ENCODE data around the gene KCTD1.

The KCTD1 gene

DNA sequence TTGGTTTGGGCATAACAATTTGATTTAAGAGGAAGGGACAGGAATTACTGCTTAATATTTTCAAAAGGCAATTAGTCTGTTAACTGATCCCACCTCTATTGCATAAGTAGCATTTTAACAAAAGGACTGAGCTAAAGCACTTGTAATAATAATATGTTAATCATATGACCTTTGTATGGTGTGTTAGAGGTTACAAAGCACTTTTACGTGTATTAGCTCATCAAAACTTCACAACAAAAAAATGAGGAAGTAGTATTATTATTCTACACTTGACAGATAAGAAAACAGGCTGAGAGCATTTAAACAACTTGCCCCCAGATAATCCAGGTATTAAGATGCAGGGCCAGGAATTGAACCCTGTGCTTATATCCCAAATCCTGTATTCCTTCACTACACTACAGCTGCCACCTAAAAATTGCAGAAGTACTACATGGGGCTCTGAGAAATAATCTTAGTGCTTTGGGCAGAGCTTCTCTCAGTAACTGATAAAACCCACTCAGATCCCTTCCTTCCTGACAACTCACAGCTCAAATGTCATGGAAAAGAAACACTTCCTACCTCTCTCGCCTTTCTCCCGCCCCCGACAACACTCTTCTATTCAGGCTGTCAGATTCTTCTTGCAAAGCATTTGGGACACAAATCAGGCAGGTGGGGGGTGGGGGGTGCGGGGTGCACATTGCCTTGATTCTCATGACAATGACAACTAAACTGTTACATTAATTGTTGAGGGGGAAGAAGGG, 20.7 kb upstream of the KCTD1 start:
- no peak for TF ChIP-seq ZFX (IDR thresholded peaks at IDR 0.05)
- TF ChIP-seq, protein P1, sequence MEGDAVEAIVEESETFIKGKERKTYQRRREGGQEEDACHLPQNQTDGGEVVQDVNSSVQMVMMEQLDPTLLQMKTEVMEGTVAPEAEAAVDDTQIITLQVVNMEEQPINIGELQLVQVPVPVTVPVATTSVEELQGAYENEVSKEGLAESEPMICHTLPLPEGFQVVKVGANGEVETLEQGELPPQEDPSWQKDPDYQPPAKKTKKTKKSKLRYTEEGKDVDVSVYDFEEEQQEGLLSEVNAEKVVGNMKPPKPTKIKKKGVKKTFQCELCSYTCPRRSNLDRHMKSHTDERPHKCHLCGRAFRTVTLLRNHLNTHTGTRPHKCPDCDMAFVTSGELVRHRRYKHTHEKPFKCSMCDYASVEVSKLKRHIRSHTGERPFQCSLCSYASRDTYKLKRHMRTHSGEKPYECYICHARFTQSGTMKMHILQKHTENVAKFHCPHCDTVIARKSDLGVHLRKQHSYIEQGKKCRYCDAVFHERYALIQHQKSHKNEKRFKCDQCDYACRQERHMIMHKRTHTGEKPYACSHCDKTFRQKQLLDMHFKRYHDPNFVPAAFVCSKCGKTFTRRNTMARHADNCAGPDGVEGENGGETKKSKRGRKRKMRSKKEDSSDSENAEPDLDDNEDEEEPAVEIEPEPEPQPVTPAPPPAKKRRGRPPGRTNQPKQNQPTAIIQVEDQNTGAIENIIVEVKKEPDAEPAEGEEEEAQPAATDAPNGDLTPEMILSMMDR (conservative IDR thresholded peaks at IDR 0.05), result no peak
- H3K27ac ChIP-seq, result no peak overlapping the region

GRCh38 chr18:26568513-26568912, 20.2 kb upstream of the KCTD1 start:
- H3K27ac ChIP-seq, result no peak overlapping the region
- TF ChIP-seq, protein P1 (conservative IDR thresholded peaks at IDR 0.05), result no peak
- no peak for TF ChIP-seq ZFX (IDR thresholded peaks at IDR 0.05)

DNA sequence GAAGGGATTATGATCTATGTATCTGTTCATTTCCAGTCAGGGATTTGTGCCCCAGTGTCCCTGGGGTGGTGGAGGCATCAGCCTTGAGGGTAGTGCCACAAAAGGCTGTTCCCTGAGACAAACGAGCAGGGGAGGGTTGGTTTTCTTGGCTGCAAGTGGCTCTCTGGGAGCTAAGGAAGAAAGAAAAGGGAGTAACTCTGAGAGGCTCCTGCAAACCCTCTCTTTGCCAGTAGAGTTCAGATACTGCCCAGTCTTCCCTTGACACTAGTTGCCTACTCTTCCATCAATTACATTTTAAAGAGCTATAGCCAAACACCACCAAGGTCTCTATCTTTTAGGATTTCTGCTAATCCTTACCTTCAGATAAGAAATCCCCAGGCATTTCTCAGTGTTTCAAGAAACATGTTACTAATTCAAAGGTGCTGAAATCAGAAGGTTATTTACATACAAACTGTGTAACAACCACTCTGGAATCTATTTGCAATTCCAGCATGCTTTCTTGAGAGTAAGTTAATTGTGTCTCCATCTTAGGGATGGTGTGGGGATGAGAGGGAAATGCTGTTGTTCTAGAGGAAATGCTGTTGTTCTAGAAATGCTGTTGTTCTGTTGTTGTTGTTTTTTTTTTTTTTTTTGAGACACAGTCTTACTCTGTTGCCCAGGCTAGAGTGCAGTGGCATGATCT, 18.7 kb upstream of the KCTD1 start:
- H3K27ac ChIP-seq, result no peak overlapping the region
- TF ChIP-seq ZFX (IDR thresholded peaks at IDR 0.05), result no peak
- TF ChIP-seq, protein P1 (conservative IDR thresholded peaks at IDR 0.05), result no peak

- H3K27ac ChIP-seq, result no peak overlapping the region
- TF ChIP-seq, protein P1 (conservative IDR thresholded peaks at IDR 0.05), result no peak
- no peak for TF ChIP-seq ZFX (IDR thresholded peaks at IDR 0.05)
Observed at GRCh38 chr18:26565514-26565913, 17.2 kb upstream of the KCTD1 start.

DNA sequence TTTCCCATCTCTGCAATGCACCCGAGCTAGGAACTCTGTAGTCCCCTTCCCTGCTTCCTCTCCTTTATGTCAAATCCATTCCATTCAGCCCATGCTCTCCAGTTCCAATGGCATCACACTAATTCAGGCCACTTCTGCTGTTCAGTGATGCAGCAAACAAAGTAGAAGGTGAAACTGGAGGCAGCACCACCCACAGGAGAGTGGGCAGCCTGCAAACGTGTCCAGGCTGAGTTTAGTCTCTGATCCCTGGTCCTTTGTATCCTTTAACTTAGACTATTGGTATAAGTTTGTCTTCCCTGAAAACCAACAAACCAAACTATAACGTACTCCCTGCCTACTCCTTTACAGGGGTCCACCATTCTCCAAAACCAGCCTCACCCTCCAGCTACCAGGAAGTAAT, 14.7 kb upstream of the KCTD1 start:
- no peak overlapping the region for H3K27ac ChIP-seq
- no peak for TF ChIP-seq ZFX (IDR thresholded peaks at IDR 0.05)
- TF ChIP-seq, protein P1 (conservative IDR thresholded peaks at IDR 0.05), result no peak

DNA sequence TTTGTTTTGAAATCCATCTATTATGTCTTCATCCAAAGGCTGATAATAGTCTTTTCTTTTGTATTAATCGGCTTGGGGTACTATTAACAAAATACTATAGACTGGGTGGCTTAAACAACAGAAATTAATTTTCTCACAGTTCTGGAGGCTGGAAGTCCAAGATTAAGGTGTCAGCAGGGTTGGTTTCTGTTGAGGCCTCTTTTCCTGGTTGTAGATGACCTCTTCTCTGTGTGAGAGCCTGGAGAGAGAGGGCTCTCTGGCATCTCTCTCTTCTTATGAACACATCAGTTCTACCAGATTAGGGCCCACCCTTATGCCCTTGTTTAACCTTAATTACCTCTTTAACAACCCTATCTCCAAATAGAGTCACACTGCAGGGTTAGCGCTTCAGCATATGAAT, 14.2 kb upstream of the KCTD1 start:
- TF ChIP-seq ZFX (IDR thresholded peaks at IDR 0.05), result no peak
- TF ChIP-seq, protein P1 (conservative IDR thresholded peaks at IDR 0.05), result no peak
- no peak overlapping the region for H3K27ac ChIP-seq

GRCh38 chr18:26561769-26562168, 13.4 kb upstream of the KCTD1 start:
- H3K27ac ChIP-seq, result no peak overlapping the region
- no peak for TF ChIP-seq ZFX (IDR thresholded peaks at IDR 0.05)
- TF ChIP-seq, protein P1 (conservative IDR thresholded peaks at IDR 0.05), result no peak
